WERI-Rb-1 (cell line): Measurements from ENCODE around the gene CALHM3.

Source experiments
- DNase-seq: peaks from one replicate; pipeline ENCODE4 v3.0.0-alpha.2; 2020
- H3K27ac ChIP-seq: fragments of 250-450 bp; sonication (Bioruptor Pico); 2 replicates; pipeline ENCODE4 v1.5.1; 2020; ENCODE audit warnings: mild to moderate bottlenecking, moderate library complexity
- H3K27me3 ChIP-seq: fragments of 250-450 bp; sonication (Bioruptor Pico); 2 replicates; pipeline ENCODE4 v1.5.1; 2021; ENCODE audit warnings: mild to moderate bottlenecking, low read depth, moderate library complexity; ENCODE audit not compliant: insufficient read depth, severe bottlenecking
- H3K36me3 ChIP-seq: fragments of 250-450 bp; sonication (Bioruptor Pico); 2 replicates; pipeline ENCODE4 v1.5.1; 2020; ENCODE audit warnings: mild to moderate bottlenecking, moderate library complexity
- H3K4me3 ChIP-seq: 2 replicates; pipeline ENCODE4 v1.5.1; 2011; ENCODE audit warnings: low read depth, mild to moderate bottlenecking, control low read depth, low read length
- H3K9me3 ChIP-seq: fragments of 250-450 bp; sonication (Bioruptor Pico); 2 replicates; pipeline ENCODE4 v1.5.1; 2021; ENCODE audit warnings: mild to moderate bottlenecking, moderate library complexity; ENCODE audit not compliant: severe bottlenecking
- TF ChIP-seq, protein P1 (sequence below): IDR thresholded peaks from 2 replicates; pipeline ENCODE4 v1.5.1; 2011; ENCODE audit warnings: low read depth, mild to moderate bottlenecking, control low read depth, inconsistent platforms, low read length

Gene CALHM3

DNA sequence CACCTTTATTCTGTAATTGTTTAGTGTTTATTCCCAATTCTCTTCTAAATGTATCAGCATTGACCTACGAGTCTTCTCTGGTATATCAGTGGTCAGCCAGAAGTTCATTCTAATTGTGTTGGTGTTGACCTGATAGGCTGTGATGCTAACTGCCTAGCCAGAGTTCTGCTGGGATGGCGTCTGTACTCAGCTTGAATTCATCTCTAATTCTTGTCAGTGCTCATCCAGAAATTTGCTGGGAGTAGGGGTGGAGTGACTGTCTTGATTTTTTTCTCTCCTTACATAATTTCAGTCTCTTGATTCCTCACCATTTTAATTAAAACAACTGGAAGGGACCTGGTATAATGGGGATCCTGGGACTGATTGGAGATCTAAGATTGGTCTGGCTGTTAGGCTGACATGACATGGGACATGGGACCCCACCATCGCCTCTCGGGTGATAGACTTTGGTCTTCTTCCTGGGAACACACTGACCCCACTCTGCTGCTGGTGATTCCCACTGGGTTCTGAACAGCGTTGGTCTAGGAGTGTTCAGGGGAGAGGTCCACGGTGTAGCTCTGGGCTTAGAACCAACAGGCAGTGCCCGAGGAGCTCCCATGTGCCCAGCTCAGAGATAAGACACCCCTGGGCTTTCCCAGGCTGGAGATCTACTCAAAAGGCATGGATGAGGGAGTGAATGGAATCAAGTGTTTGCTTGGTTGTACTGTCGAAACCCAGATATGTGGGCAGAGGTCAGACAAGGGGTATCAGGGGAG lies 18.3 kb upstream of the CALHM3 start:
- H3K4me3 ChIP-seq, result no peak overlapping the region
- DNase-seq, result no peak
- no peaks in the 10 kb centered on the region for H3K36me3 ChIP-seq
- H3K27me3 ChIP-seq, result peaks cover 12% of the 10 kb centered on the region
- H3K27ac ChIP-seq, result no peak overlapping the region
- no peaks in the 10 kb centered on the region for H3K9me3 ChIP-seq
- TF ChIP-seq, protein P1, sequence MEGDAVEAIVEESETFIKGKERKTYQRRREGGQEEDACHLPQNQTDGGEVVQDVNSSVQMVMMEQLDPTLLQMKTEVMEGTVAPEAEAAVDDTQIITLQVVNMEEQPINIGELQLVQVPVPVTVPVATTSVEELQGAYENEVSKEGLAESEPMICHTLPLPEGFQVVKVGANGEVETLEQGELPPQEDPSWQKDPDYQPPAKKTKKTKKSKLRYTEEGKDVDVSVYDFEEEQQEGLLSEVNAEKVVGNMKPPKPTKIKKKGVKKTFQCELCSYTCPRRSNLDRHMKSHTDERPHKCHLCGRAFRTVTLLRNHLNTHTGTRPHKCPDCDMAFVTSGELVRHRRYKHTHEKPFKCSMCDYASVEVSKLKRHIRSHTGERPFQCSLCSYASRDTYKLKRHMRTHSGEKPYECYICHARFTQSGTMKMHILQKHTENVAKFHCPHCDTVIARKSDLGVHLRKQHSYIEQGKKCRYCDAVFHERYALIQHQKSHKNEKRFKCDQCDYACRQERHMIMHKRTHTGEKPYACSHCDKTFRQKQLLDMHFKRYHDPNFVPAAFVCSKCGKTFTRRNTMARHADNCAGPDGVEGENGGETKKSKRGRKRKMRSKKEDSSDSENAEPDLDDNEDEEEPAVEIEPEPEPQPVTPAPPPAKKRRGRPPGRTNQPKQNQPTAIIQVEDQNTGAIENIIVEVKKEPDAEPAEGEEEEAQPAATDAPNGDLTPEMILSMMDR, result no peak

DNA sequence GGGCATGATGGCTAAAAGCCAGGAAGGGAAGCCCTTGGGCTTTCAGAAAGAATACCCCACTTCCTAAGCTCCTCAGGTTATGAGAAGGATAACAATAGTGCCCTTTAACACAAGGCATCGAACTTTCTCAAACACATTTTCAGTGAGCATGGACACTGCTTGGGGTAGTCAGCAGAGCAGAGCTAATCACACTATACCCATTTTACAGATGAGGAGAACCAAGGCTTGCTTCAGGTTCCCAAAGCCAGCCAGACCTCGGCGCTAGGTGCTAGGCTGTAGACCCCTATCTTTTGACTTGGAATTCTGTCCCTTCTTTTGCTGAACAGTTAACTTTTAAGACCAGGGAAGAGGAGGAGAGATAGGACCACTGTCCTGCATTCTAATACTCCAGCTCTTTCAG lies 16.3 kb upstream of the CALHM3 start:
- Histone ChIP-seq H3K36me3 (no peaks in the 10 kb centered on the region), H3K4me3 (no peak overlapping the region), H3K9me3 (no peaks in the 10 kb centered on the region), H3K27ac (no peak overlapping the region), H3K27me3 (peaks cover 12% of the 10 kb centered on the region)
- TF ChIP-seq, protein P1, result no peak
- DNase-seq, result no peak

DNA sequence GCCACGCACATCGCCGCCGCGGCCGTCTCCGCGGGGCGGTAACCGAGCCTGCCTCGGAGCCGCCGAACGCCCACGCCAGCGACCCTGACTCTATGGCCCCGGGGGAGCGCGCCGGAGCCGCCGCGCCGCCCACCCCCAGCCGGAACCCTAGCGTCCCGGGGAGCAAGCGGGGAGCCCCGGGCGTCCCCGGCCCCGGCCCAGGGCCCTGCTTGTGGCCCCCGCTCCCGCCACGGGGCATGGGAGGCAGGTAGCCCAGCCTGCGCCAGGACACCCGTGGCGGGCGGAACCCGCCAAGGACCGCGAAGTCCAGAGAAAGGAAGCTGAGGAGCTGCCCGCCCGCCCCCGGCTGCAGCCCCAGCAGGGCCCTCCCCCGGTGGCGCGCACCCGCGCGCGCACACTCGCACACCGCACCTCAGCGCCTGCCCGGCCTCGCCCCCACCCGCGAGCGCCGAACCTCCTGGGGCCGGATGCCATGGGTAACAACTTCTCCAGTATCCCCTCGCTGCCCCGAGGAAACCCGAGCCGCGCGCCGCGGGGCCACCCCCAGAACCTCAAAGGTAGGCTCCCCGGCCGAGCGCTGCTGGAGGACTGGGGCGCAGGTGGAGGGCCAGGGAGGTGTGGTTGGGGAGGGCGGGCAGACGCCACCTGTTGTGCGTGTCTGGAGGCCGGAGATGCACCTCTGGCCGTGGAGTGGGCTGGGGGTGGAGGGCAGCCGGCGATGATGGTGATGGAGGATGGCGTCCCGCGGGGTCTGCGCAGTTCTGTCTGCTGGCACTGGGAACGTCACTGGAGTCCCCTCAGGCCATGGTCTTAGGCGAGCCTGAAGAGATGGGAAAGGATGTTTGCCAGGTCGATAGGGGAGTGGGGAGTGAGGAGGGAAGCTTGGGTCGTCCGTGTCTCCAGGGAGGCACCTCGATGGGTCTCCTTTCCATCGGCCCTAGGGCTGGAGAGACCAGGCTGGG lies 15.2 kb upstream of the CALHM3 start:
- DNase-seq, result peak; percentile 29
- Histone ChIP-seq H3K27me3 (peaks cover 12% of the 10 kb centered on the region), H3K36me3 (no peaks in the 10 kb centered on the region), H3K9me3 (no peaks in the 10 kb centered on the region), H3K27ac (no peak overlapping the region), H3K4me3 (peak overlapping the region; percentile 58)
- TF ChIP-seq, protein P1, result no peak

DNA sequence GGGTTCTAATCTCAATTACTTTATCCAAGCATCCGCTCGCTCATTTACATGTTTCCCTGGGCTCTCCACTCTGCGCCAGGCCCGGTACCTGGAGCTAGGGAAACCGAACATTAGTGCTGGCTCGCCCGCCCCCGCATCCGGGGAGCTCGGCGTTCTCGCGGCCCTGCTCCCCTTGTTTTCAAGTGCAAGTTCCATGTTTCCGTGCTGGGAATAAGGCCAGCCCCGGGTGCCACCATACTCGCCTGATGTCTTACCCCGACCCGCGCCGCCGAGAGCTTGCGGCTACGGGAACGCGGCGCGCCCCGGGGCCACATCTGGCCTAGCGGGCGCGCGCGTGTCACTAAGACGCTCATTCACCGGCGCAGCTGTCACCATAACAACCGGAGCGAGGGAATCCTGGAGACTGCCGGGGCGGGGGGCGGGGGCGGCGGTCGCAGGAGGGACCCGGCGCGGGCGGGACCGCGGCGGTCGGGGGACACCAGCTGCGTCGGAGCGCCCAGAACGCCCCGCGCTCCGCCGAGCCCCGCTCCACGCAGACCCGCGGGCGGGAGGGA lies 14.4 kb upstream of the CALHM3 start, which contains the start of gene NEURL1:
Gene NEURL1 (plus strand): TSS at position 344 of the 554 bp plus-strand sequence. CDS start 683 bp downstream, outside the sequence.
- H3K4me3 ChIP-seq, result peak within 1 kb of the TSS; percentile 58
- TF ChIP-seq, protein P1, result no peak
- H3K9me3 ChIP-seq, result no peaks in the 10 kb centered on the region
- no peaks in the 10 kb centered on the region for H3K36me3 ChIP-seq
- no peak within 1 kb of the TSS for H3K27ac ChIP-seq
- peaks cover 12% of the 10 kb centered on the region for H3K27me3 ChIP-seq
- no peak for DNase-seq

DNA sequence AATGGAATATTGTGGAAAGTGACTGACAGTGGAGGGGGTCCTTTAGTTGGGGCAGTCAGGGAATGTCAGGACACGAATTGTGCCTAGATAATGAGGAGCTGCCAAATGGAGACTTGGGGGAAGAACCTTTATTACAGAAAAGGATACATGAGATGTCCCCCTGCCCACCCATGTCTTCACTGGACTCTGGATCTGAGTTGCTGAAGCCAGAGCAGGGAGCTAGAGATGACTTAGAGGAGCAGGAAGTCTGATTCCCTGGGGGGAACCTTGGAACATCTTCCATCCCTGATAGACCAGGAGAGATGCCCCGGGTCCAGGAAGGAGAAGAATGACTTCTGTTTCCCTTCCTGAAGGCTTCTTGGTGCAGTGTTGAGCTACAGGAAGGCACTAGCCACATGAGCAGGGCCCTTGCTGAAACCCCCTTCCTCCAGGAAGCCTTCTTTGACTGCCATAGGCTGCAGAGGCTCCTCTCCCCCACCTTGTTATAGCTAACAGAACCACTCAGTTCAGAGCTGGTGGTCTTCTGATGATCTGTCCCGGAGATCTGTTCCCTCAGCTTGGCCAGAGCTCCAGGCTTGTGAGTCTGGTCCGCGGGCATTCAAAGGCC lies 13.7 kb upstream of the CALHM3 start:
- Histone ChIP-seq H3K27me3 (peaks cover 12% of the 10 kb centered on the region), H3K27ac (no peak overlapping the region), H3K9me3 (no peaks in the 10 kb centered on the region), H3K4me3 (no peak overlapping the region), H3K36me3 (no peaks in the 10 kb centered on the region)
- TF ChIP-seq, protein P1, result no peak
- no peak for DNase-seq
